ENCODE measurements around the gene FCSK. TPM values are rescaled to one million over a fixed set of nuclear protein-coding genes. Genes with fewer than 3 reads are reported as not detected.

Gene FCSK
- total and polyA plus RNA-seq, 2 of the 13 experiments (the other 11 are each of a cell fraction or from before 2014, with no cell fraction given) = 9.1 to 19.2 TPM

DNA sequence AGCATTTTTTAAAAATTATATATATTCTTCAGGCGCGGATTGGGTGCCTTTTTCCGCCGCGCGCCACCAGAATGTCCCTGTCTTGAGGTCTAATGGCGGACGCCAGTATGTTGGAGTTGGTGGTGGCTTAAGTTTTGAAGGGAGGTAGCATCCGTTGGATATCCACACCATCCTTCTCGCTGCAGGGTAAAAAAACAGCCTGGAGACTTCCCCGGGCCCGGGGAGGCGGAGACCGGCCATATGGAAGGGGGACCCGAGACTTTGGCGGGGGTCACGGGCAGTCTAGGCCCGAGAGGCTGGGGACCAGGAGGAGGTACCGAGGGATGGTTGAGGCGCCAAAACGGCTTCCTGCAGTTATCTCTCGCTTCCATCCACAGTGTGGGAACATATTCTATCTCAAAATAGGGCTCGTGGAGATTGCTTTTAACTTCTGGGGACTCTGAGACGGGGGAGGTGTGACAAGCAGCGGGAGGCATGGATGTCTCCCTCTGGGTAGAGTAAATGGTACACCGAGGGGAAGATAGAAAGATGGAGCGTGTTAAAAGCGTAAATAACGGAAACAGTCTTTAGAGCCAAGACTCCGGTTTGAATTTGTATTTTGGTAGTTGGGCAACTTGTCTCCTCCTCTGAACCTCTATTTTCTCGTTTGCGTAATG lies 69.5 kb downstream of the FCSK start, which contains the start of gene SF3B3 (continued):
- TF ChIP-seq CTCF (CRISPR knock-in tag; IDR thresholded peaks at IDR 0.05) (no peak), ZSCAN25 (CRISPR knock-in tag; IDR thresholded peaks at IDR 0.05) (no peak), HOXA3 (CRISPR knock-in tag; IDR thresholded peaks at IDR 0.05) (no peak), PITX1 (CRISPR knock-in tag; IDR thresholded peaks at IDR 0.05) (no peak; the same call in 1 of the 2 replicates), REL (CRISPR knock-in tag; conservative IDR thresholded peaks at IDR 0.05) (peak; percentile 1; the same call in 1 of the 2 replicates), ZNF572 (CRISPR knock-in tag; IDR thresholded peaks at IDR 0.05) (no peak), CBX1 (IDR thresholded peaks at IDR 0.05; ENCODE audit: low read depth) (no peak), ZNF275 (CRISPR knock-in tag; IDR thresholded peaks at IDR 0.05; ENCODE audit: borderline replicate concordance) (no peak; the same call in 1 of the 2 replicates), JARID2 (CRISPR knock-in tag; IDR thresholded peaks at IDR 0.05; ENCODE audit: insufficient replicate concordance) (no peak), NFKBIZ (CRISPR knock-in tag; IDR thresholded peaks at IDR 0.05) (peak; percentile 79; the same call in 1 of the 2 replicates), MEF2D (CRISPR knock-in tag; IDR thresholded peaks at IDR 0.05) (peak; percentile 36; the same call in 1 of the 2 replicates), DMTF1 (CRISPR knock-in tag; IDR thresholded peaks at IDR 0.05) (no peak)
- TF ChIP-seq, protein P1, sequence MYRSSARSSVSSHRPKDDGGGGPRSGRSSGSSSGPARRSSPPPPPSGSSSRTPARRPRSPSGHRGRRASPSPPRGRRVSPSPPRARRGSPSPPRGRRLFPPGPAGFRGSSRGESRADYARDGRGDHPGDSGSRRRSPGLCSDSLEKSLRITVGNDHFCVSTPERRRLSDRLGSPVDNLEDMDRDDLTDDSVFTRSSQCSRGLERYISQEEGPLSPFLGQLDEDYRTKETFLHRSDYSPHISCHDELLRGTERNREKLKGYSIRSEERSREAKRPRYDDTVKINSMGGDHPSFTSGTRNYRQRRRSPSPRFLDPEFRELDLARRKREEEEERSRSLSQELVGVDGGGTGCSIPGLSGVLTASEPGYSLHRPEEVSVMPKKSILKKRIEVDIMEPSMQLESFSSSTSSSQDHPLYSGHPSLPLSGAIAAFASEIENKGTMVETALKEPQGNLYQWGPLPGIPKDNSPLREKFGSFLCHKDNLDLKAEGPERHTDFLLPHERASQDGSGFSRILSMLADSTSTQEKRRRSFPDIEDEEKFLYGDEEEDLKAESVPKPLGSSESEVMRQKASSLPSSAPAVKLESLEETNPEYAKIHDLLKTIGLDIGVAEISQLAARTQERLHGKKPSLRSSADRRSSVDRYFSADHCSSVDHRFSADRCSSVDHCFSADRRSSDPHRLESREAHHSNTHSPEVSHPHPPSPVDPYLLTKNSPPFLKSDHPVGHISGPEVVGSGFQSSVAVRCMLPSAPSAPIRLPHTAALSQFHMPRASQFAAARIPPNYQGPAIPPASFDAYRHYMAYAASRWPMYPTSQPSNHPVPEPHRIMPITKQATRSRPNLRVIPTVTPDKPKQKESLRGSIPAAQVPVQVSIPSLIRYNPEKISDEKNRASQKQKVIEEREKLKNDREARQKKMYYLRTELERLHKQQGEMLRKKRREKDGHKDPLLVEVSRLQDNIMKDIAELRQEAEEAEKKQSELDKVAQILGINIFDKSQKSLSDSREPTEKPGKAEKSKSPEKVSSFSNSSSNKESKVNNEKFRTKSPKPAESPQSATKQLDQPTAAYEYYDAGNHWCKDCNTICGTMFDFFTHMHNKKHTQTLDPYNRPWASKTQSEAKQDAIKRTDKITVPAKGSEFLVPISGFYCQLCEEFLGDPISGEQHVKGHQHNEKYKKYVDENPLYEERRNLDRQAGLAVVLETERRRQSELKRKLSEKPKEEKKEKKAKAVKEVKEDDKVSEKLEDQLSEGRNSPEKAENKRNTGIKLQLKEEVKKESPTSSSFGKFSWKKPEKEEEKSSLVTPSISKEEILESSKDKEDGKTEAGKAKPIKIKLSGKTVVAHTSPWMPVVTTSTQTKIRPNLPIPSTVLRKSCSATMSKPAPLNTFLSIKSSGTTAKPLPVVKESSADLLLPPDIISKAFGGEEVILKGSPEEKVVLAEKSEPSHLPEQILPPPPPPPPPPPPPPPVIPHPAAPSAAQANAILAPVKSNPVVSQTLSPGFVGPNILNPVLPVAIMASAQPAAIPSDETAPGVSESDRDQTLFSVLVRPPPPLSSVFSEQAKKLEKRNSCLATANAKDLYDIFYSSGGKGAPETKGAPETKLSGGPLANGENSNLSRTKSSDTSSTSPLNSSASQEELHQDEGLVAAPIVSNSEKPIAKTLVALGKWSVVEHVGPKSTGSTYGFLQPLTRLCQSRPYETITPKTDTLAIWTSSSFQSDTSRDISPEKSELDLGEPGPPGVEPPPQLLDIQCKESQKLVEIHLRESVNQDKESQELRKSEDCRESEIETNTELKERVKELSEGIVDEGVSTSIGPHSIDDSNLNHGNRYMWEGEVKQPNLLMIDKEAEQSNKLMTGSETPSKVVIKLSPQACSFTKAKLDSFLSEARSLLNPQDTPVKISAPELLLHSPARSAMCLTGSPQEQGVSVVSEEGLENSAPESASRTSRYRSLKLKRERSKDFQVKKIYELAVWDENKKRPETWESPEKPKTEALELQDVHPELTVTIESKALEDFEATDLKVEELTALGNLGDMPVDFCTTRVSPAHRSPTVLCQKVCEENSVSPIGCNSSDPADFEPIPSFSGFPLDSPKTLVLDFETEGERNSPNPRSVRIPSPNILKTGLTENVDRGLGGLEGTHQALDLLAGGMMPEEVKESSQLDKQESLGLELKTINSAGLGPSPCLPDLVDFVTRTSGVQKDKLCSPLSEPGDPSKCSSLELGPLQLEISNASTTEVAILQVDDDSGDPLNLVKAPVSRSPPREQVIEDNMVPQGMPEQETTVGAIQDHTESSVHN (CRISPR knock-in tag; IDR thresholded peaks at IDR 0.05) = no peak
- TF ChIP-seq, protein P2, sequence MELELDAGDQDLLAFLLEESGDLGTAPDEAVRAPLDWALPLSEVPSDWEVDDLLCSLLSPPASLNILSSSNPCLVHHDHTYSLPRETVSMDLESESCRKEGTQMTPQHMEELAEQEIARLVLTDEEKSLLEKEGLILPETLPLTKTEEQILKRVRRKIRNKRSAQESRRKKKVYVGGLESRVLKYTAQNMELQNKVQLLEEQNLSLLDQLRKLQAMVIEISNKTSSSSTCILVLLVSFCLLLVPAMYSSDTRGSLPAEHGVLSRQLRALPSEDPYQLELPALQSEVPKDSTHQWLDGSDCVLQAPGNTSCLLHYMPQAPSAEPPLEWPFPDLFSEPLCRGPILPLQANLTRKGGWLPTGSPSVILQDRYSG (CRISPR knock-in tag; IDR thresholded peaks at IDR 0.05) = no peak; the same call in 1 of the 2 replicates

Data from HepG2 (cell line).